Progenitor cell of endocrine pancreas (in vitro differentiated cells): ENCODE data around the gene DHRS9. TPM values are rescaled to one million over a fixed set of nuclear protein-coding genes. Genes with fewer than 3 reads are reported as not detected.

Experiments used
- DNase-seq: peaks from one replicate; pipeline ENCODE4 v3.0.0; 2021; ENCODE audit warnings: low spot score; ENCODE audit not compliant: unreplicated experiment
- H3K27ac Mint-ChIP-seq: 2 replicates; pipeline ENCODE4 v1.8.0; 2021; ENCODE audit warnings: mild to moderate bottlenecking, moderate library complexity, mixed read lengths
- H3K27me3 Mint-ChIP-seq: 2 replicates; pipeline ENCODE4 v1.8.0; 2021; ENCODE audit warnings: mixed read lengths
- H3K36me3 Mint-ChIP-seq: 2 replicates; pipeline ENCODE4 v1.8.0; 2022; ENCODE audit warnings: mixed read lengths; ENCODE audit not compliant: insufficient read depth
- H3K4me1 Mint-ChIP-seq: 2 replicates; pipeline ENCODE4 v1.8.0; 2021; ENCODE audit warnings: low read depth, mixed read lengths
- H3K4me3 Mint-ChIP-seq: 2 replicates; pipeline ENCODE4 v1.8.0; 2021; ENCODE audit warnings: low read depth, mild to moderate bottlenecking, moderate library complexity, mixed read lengths
- H3K9me3 Mint-ChIP-seq: 2 replicates; pipeline ENCODE4 v1.8.0; 2021; ENCODE audit warnings: low read depth, mixed read lengths
- CTCF ChIP-seq: fragments of 200-600 bp; sonication (generic); IDR thresholded peaks from one replicate; pipeline ENCODE4 v1.5.0; 2021; ENCODE audit warnings: antibody characterized with exemption, mild to moderate bottlenecking; ENCODE audit not compliant: unreplicated experiment
- total RNA-seq: library from RNA; stranded (reverse); gene quantifications from 2 replicates; pipeline ENCODE4 v1.2.1, GENCODE V29; 2021

DHRS9 gene
- total RNA-seq, 1 donor from 2014 or later = not detected

GRCh38 chr2:169137924-169138323, 68.6 kb downstream of the DHRS9 start:
- Mint-ChIP-seq H3K4me1 (peaks cover 8% of the 10 kb centered on the region), H3K27me3 (no peaks in the 10 kb centered on the region), H3K36me3 (peaks cover 14% of the 10 kb centered on the region), H3K27ac (no peak overlapping the region), H3K9me3 (no peaks in the 10 kb centered on the region), H3K4me3 (no peak overlapping the region)
- TF ChIP-seq CTCF = no peak
- DNase-seq = no peak

- Mint-ChIP-seq H3K4me1 (peaks cover 8% of the 10 kb centered on the region), H3K9me3 (no peaks in the 10 kb centered on the region), H3K4me3 (no peak overlapping the region), H3K27ac (no peak overlapping the region), H3K27me3 (no peaks in the 10 kb centered on the region), H3K36me3 (peaks cover 16% of the 10 kb centered on the region)
- no peak for TF ChIP-seq CTCF
- DNase-seq = no peak
Observed at GRCh38 chr2:169139145-169139544, 69.8 kb downstream of the DHRS9 start.

GRCh38 chr2:169139993-169140767, 70.8 kb downstream of the DHRS9 start:
- H3K36me3 Mint-ChIP-seq = peaks cover 16% of the 10 kb centered on the region
- TF ChIP-seq CTCF = no peak
- no peak overlapping the region for H3K4me3 Mint-ChIP-seq
- H3K27me3 Mint-ChIP-seq = no peaks in the 10 kb centered on the region
- H3K9me3 Mint-ChIP-seq = no peaks in the 10 kb centered on the region
- H3K4me1 Mint-ChIP-seq = peaks cover 8% of the 10 kb centered on the region
- DNase-seq = no peak
- H3K27ac Mint-ChIP-seq = peak overlapping the region; percentile 2

GRCh38 chr2:169141713-169142352, 72.5 kb downstream of the DHRS9 start:
- no peaks in the 10 kb centered on the region for H3K27me3 Mint-ChIP-seq
- peak; percentile 77 for TF ChIP-seq CTCF
- H3K9me3 Mint-ChIP-seq = no peaks in the 10 kb centered on the region
- H3K4me3 Mint-ChIP-seq = no peak overlapping the region
- no peak overlapping the region for H3K27ac Mint-ChIP-seq
- DNase-seq = peak; percentile 24
- peaks cover 8% of the 10 kb centered on the region for H3K4me1 Mint-ChIP-seq
- H3K36me3 Mint-ChIP-seq = peaks cover 21% of the 10 kb centered on the region

GRCh38 chr2:169143998-169144397, 74.6 kb downstream of the DHRS9 start:
- peaks cover 8% of the 10 kb centered on the region for H3K4me1 Mint-ChIP-seq
- no peak overlapping the region for H3K4me3 Mint-ChIP-seq
- no peak for TF ChIP-seq CTCF
- no peak overlapping the region for H3K27ac Mint-ChIP-seq
- no peaks in the 10 kb centered on the region for H3K9me3 Mint-ChIP-seq
- DNase-seq = no peak
- H3K36me3 Mint-ChIP-seq = peaks cover 18% of the 10 kb centered on the region
- H3K27me3 Mint-ChIP-seq = no peaks in the 10 kb centered on the region

Other genes with a start within 250 kb of the DHRS9 start
- 14.5 and 15.8 TPM in 2 replicates for gene SPC25, start 179.1 kb upstream of the DHRS9 start, total RNA-seq
- not detected in 2 replicates for gene G6PC2, start 168.3 kb upstream of the DHRS9 start, total RNA-seq
- 0.09 and 0.24 TPM in 2 replicates for gene ABCB11, start 38.2 kb upstream of the DHRS9 start, total RNA-seq